NB4 (cell line): ENCODE measurements around the gene ALDH3A2.
A peak's percentile ranks its signal among the peaks of the same experiment; 100 is the strongest.

Experiments
- POLR2A ChIP-seq: IDR thresholded peaks from 2 replicates; pipeline ENCODE4 v1.6.1; 2011; ENCODE audit warnings: mild to moderate bottlenecking; ENCODE audit not compliant: insufficient read length; ENCODE audit errors: extremely low read depth
- TF ChIP-seq, protein P1 (sequence below): IDR thresholded peaks from one replicate; pipeline ENCODE4 v1.5.1; 2012; ENCODE audit warnings: low read depth, low read length

DNA sequence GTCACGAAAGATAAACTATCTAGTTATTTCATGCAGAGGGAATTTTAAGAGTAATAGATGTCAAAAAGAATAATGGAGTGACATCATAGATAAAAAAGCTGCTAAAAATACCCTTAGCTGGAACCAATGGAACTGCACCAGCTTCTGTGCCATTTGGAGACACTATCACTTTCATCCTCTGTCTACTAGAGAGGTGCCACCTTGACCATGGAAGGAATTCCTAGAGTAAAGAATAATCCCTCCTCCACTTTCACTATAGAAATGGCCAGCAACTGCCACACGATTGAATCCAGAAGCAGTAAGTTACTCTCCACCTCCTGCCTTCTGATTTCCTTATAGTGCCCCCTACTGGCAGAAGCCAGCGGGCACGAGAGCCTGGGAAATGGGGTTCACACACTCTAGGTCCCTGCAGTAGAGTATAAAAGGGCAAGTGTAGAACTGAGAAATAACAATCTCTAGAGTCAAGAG is 2.8 kb upstream of the ALDH3A2 start:
- TF ChIP-seq, protein P1, sequence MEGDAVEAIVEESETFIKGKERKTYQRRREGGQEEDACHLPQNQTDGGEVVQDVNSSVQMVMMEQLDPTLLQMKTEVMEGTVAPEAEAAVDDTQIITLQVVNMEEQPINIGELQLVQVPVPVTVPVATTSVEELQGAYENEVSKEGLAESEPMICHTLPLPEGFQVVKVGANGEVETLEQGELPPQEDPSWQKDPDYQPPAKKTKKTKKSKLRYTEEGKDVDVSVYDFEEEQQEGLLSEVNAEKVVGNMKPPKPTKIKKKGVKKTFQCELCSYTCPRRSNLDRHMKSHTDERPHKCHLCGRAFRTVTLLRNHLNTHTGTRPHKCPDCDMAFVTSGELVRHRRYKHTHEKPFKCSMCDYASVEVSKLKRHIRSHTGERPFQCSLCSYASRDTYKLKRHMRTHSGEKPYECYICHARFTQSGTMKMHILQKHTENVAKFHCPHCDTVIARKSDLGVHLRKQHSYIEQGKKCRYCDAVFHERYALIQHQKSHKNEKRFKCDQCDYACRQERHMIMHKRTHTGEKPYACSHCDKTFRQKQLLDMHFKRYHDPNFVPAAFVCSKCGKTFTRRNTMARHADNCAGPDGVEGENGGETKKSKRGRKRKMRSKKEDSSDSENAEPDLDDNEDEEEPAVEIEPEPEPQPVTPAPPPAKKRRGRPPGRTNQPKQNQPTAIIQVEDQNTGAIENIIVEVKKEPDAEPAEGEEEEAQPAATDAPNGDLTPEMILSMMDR, result peak; percentile 95
- no peak for TF ChIP-seq POLR2A
